Upper lobe of left lung (tissue), 6 donors: ENCODE measurements around the gene OSBPL8. TPM values are rescaled to one million over a fixed set of nuclear protein-coding genes. Genes with fewer than 3 reads are reported as not detected.
"Not testable (repeated sequence)": the region's sequence is repeated elsewhere in the genome, so short reads cannot be mapped to it uniquely, and the experiment has no call there.

Experiments
- ATAC-seq, 2 donors: fragments of 200-7000 bp; cut with Tn5 transposase; one replicate each; pipeline ENCODE4 v1.9.1; 2022; ENCODE audit warnings: mild to moderate bottlenecking in 2 of 2, moderate library complexity in 2 of 2; ENCODE audit not compliant: low FRiP score in 2 of 2
- DNase-seq, 2 donors: peaks; one replicate each; pipeline ENCODE4 v3.0.0-alpha.2; 2019 to 2020
- H3K27ac ChIP-seq, 4 donors: fragments of 200-600 bp; sonication (generic); one replicate each; pipeline ENCODE4 v1.5.1; 2016 to 2019
- H3K27me3 ChIP-seq, 4 donors: fragments of 200-600 bp; sonication (generic); one replicate each; pipeline ENCODE4 v1.5.1; 2017 to 2019
- H3K36me3 ChIP-seq, 4 donors: fragments of 200-600 bp; sonication (generic); one replicate each; pipeline ENCODE4 v1.5.1; 2016 to 2019
- H3K4me1 ChIP-seq, 4 donors: fragments of 200-600 bp; sonication (generic); one replicate each; pipeline ENCODE4 v1.5.1; 2018 to 2019
- H3K4me3 ChIP-seq, 4 donors: fragments of 200-600 bp; sonication (generic); one replicate each; pipeline ENCODE4 v1.5.1; 2017 to 2019; ENCODE audit warnings: mild to moderate bottlenecking in 2 of 4, moderate library complexity in 1 of 4
- H3K9me3 ChIP-seq, 4 donors: fragments of 200-600 bp; sonication (generic); one replicate each; pipeline ENCODE4 v1.5.1; 2018 to 2019
- CTCF ChIP-seq, 6 experiments: fragments of 450-650 bp in 4 of 6; fragments of 200-600 bp in 2 of 6; sonication (generic) in 2 of 6; IDR thresholded peaks; one replicate each; pipeline ENCODE4 v1.5.1; 2016 to 2019; ENCODE audit warnings: antibody characterized with exemption in 6 of 6
- EP300 ChIP-seq, 4 donors: sonication (generic); formaldehyde crosslinking; IDR thresholded peaks; one replicate each; pipeline ENCODE4 v1.5.1; 2017; ENCODE audit warnings: antibody characterized with exemption in 4 of 4, control low read depth in 2 of 4
- POLR2A ChIP-seq, 4 donors: fragments of 450-650 bp; IDR thresholded peaks; one replicate each; pipeline ENCODE4 v1.5.1; 2016 to 2017; ENCODE audit warnings: antibody characterized with exemption in 4 of 4, mild to moderate bottlenecking in 2 of 4
- POLR2AphosphoS5 ChIP-seq, 2 donors: sonication (generic); formaldehyde crosslinking; IDR thresholded peaks; one replicate each; pipeline ENCODE4 v1.5.1; 2017; ENCODE audit warnings: antibody characterized with exemption in 2 of 2
- WGBS, 2 donors: methylation state at CpG; one replicate each; pipeline ENCODE4 v1.1.5; 2017 to 2018; 5-methylcytosine and 5-hydroxymethylcytosine counted together
- total RNA-seq, 6 donors: library from RNA; depleted of rRNA in 4 of 6; stranded (reverse); fragments of >200 nt in 4 of 6; gene quantifications; one replicate each; pipeline versions ENCODE4 v1.1.0 to v1.2.1, GENCODE V29; 2016 to 2021
- donor health status: DM: no; HTN: no; CAD: no; lungs with moderate emphysema.
- donor health status: DM: no; HTN: yes; CAD: no; lungs with severe emphysema.

The OSBPL8 gene
- total RNA-seq, 6 donors from 2014 or later: 35.6 to 103 (median 73.3) TPM

DNA sequence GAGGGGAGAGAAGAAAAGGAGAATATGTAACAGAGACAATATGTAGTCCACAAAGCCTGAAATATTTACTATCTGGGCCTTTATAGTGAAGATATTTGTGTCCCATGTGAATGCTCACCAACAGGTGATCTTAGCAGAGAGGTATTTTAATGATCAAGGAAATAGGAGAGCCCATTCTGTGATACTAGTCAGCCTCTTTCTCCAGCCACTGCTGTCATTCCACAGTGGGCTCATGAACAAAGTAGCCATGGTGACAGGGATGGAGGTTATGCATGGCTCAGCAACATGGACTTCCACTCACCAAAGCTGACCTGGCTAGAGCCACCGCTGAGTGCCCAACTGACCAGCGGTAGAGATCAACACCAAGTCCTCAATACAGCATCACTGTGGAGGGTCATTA, 58.2 kb downstream of the OSBPL8 start:
- no peak for DNase-seq
- no peaks in the 10 kb centered on the region for H3K4me1 ChIP-seq
- no peaks in the 10 kb centered on the region for H3K36me3 ChIP-seq
- TF ChIP-seq EP300 (IDR thresholded peaks at IDR 0.05) (no peak), CTCF (IDR thresholded peaks at IDR 0.05) (no peak), POLR2A (IDR thresholded peaks at IDR 0.05) (no peak), POLR2AphosphoS5 (IDR thresholded peaks at IDR 0.05) (no peak)
- H3K9me3 ChIP-seq: no peaks in the 10 kb centered on the region
- WGBS, 2 donors: 95 to 100% methylated on average over 1 to 2 of the region's 2 CpGs
- H3K27me3 ChIP-seq: no peaks in the 10 kb centered on the region
- no peak overlapping the region for H3K4me3 ChIP-seq
- no peak overlapping the region for H3K27ac ChIP-seq
- ATAC-seq: no peak

GRCh38 chr12:76499136-76499535, 60.4 kb downstream of the OSBPL8 start:
- not testable (repeated sequence) for H3K27ac ChIP-seq, H3K9me3 ChIP-seq, H3K27me3 ChIP-seq, H3K36me3 ChIP-seq, H3K4me3 ChIP-seq, ATAC-seq, H3K4me1 ChIP-seq, DNase-seq
- 96 to 100% methylated on average over 4 of the region's 4 CpGs for WGBS, 2 donors

DNA sequence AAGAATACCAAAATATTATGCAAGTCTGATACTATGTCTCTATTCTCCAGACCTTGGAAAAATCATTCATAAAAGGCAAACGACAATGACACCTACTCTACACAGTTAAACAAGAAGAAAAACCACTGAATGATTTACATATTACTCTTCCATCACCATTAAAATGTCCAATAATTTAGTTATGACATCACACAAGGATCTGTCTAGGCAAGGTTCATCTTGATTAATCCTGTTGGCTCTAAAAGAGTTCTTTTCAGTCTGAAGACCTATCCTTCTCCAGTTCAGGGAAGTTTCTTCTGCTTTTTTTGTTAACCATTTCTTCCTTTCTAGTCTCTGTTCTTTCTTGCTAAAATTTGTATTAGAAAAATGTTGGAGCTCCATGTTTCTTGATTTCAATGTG, 64.0 kb downstream of the OSBPL8 start:
- ATAC-seq (no peak), DNase-seq (no peak)
- Histone ChIP-seq H3K9me3 (peaks cover 7 to 15% (median 8%) of the 10 kb centered on the region in 4 donors), H3K27me3 (no peaks in the 10 kb centered on the region), H3K4me3 (no peak overlapping the region), H3K36me3 (peaks cover 0 to 5% (median 2%) of the 10 kb centered on the region in 4 donors), H3K27ac (no peak overlapping the region), H3K4me1 (no peaks in the 10 kb centered on the region)
- TF ChIP-seq POLR2AphosphoS5 (IDR thresholded peaks at IDR 0.05) (no peak), POLR2A (IDR thresholded peaks at IDR 0.05) (no peak), CTCF (IDR thresholded peaks at IDR 0.05) (no peak), EP300 (IDR thresholded peaks at IDR 0.05) (no peak)
- WGBS, 2 donors: 86 to 97% methylated on average over 1 of the region's 1 CpG

DNA sequence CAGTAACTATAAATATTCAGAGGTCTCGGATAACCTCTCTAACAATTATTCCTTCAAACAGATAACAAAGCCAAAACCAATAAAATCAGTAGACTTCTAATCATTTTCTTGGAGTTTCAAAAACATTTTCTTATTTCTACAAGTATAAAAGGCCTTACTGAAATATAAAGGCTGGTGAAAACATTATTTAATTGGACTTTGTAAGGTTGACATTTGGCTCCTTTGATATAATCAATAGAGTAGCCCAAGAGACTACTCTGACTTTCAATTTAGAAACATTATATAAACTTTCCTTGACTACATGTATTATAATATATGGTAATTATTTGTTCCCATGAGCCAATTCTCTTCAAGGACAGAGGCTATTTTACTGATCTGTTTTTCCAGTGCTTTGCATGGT, 68.3 kb downstream of the OSBPL8 start:
- Histone ChIP-seq H3K4me3 (no peak overlapping the region), H3K27ac (no peak overlapping the region), H3K27me3 (no peaks in the 10 kb centered on the region), H3K36me3 (peaks cover 0 to 10% (median 2%) of the 10 kb centered on the region in 4 donors), H3K4me1 (no peaks in the 10 kb centered on the region), H3K9me3 (peaks cover 7 to 15% (median 8%) of the 10 kb centered on the region in 4 donors)
- ATAC-seq (no peak), DNase-seq (no peak)
- WGBS, 2 donors: 97 to 100% methylated on average over 1 of the region's 1 CpG
- TF ChIP-seq EP300 (IDR thresholded peaks at IDR 0.05) (no peak), POLR2A (IDR thresholded peaks at IDR 0.05) (no peak)

DNA sequence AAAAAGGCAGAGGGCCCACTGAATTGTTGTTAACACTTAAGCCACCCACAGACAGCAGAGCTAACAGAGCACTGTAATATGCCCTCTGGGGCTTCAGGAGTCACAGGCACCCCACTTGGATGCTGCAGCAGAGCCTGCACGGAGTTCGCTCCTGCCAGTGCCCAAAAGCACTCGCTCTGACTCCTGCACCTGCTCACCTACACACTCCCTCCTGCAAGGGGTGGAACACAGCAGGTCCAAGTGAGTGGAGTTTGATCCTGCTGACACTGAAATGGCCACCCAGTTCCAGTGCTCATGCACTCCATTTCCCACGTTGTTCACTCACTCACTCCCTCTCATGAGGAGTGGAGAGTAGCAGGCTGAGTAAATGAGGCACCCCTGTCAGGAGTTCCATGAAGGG, 68.8 kb downstream of the OSBPL8 start:
- no peak overlapping the region for H3K27ac ChIP-seq
- TF ChIP-seq EP300 (IDR thresholded peaks at IDR 0.05) (no peak), CTCF (IDR thresholded peaks at IDR 0.05) (no peak), POLR2AphosphoS5 (IDR thresholded peaks at IDR 0.05) (no peak), POLR2A (IDR thresholded peaks at IDR 0.05) (no peak)
- WGBS, 2 donors: 98 to 100% methylated on average over 4 of the region's 4 CpGs
- ATAC-seq (no peak), DNase-seq (no peak)
- H3K27me3 ChIP-seq: no peaks in the 10 kb centered on the region
- H3K4me3 ChIP-seq: no peak overlapping the region
- no peaks in the 10 kb centered on the region for H3K4me1 ChIP-seq
- peaks cover 7 to 15% (median 8%) of the 10 kb centered on the region in 4 donors for H3K9me3 ChIP-seq
- H3K36me3 ChIP-seq: peaks cover 0 to 10% (median 2%) of the 10 kb centered on the region in 4 donors

- ATAC-seq (no peak), DNase-seq (no peak)
- Histone ChIP-seq H3K4me3 (no peak overlapping the region), H3K36me3 (peaks cover 0 to 10% (median 2%) of the 10 kb centered on the region in 4 donors), H3K4me1 (no peaks in the 10 kb centered on the region), H3K9me3 (peaks cover 7 to 15% (median 8%) of the 10 kb centered on the region in 4 donors), H3K27me3 (no peaks in the 10 kb centered on the region), H3K27ac (no peak overlapping the region)
- no peak for TF ChIP-seq CTCF (IDR thresholded peaks at IDR 0.05)
- no peak for TF ChIP-seq EP300 (IDR thresholded peaks at IDR 0.05)
- TF ChIP-seq POLR2A (IDR thresholded peaks at IDR 0.05): no peak
- no peak for TF ChIP-seq POLR2AphosphoS5 (IDR thresholded peaks at IDR 0.05)
- WGBS, 2 donors: 89 to 91% methylated on average over 3 of the region's 3 CpGs
Observed at GRCh38 chr12:76489737-76490136, 69.8 kb downstream of the OSBPL8 start.
